DMS53 treated with DMSO at 0.1 percent for 48 hours (cell line): Measurements from ENCODE around the gene TP63.

Experiments
- DNase-seq: peaks from one replicate; lab custom pipeline; 2025; ENCODE audit not compliant: unreplicated experiment; lab: John Stamatoyannopoulos, UW

The TP63 gene

DNA sequence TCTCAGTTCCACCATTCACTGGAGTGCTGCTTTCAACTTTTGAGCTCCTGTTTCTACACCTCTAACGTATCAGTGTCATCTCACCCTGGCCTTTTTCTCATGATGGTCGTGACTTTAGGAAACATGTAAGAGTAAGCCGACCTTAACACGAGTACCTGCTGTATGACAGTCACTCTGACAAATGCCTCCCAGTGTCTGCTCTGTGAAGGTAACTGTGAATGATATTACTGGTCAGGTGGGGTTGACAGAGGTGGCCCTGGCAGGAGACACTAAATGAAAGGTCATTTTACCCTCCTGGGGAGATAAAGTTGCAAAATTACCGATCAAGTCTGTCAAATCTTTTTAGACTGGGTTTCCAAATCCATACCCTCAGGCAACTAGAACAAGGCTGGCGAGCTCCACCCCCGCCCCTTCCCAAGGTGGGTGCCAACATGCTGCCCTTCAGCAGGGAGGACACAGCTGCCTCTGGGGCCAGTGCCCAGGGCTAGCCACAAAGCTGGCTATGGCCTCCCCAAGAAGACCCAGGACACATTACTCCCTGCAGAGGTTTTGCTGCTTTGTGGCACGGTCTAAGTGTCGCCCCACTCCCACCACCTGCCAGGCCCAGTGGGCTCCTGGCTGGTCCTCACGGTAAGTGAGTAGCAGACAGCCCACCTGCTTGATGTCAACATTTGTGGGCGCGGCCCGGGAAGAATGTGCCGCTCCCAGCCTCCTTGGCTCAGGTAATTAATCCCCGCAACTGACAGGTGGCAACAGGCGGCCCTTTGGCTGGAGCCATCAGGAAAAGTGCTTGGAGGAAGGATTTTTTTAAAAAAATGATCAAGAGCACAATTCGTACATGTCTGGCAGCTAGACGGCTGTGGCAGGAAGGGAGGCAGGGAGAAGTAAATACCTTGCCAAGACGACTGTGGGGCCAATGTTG, 211.8 kb downstream of the TP63 start:
- no peak for DNase-seq

- DNase-seq = no peak
These were observed 213.9 kb downstream of the TP63 start for GRCh38 chr3:189845069-189845468.

GRCh38 chr3:189848395-189849040, 217.3 kb downstream of the TP63 start:
- DNase-seq = no peak

GRCh38 chr3:189849262-189849661, 218.1 kb downstream of the TP63 start:
- no peak for DNase-seq

GRCh38 chr3:189851682-189852081, 220.5 kb downstream of the TP63 start:
- DNase-seq = no peak

DNA sequence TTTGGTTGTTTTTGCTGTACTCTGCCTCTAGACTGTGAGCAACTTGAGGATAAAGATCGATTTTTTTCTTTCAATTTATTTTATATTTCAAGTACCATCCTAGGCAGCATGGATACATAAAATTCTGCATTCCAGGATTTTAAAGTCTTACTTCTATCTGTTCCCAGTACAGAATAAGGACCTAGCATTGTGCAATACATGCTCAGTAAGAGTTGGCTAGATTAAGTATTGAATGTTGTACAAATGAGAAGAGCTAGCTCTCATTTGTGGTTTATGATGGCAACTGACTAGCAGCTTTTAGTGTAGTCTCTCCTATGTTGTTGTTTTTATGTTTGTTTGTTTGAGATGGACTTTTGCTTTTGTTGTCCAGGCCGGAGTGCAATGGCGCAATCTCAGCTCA, 222.7 kb downstream of the TP63 start:
- DNase-seq = no peak

DNA sequence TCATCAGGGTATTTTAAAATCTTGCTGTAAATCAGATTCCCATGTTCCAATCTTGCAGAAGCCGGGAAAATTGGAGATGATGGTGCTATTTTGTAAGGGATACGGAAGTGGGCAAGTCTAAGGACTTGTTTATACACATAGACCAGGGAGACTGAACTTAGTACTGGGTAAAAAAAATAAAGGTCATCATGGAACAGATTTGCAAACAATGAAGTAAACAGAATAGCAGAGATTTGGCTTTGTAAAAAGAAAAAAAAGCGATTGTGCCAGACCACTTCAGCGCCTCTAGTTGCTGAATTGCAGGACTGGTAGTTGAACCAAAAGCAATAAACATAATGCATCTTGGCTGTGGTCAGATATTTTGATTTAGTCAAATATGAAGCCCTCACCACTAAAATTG, 229.1 kb downstream of the TP63 start:
- DNase-seq = no peak

- no peak for DNase-seq
These were observed 231.3 kb downstream of the TP63 start for GRCh38 chr3:189862385-189862998.

DNA sequence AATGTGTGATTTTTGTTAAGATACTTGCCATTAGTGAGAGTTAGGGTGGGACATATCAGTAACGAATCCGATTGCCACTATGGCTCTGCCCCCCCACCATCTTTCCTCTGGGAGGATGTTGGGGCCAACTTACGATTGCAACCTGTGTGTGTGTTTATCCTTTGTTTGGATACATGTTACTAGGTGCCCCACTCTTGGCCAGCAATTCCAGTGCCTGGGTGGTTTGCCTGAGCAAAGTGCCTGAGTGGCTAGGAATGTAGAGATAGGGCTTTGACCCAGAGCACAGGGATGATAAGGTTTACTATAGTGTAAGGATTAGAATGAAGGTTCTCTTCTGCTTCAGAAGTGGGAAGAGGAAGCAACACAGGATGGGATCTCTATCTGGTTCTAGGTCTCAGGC, 231.8 kb downstream of the TP63 start:
- DNase-seq = no peak

DNA sequence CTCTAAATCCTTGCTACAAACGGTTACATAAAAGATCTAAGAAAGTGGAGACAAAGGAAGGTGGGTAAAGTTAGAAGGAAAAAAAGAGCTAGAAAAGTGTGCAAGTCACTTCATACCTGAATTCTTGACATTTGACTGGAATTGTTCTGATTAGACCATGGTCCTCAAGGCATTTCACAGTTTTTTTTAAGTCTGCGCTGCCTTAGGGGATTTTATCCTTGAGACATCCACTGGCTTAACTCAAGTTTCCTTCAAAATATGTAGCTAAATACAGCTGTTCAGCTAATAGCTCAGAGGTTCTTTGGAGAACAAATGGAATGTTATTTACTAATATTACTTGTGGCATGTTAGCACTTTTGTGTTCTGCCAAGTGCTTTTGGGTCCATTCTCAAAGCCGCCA, 236.9 kb downstream of the TP63 start:
- DNase-seq = no peak

- DNase-seq = no peak
These were observed 238.0 kb downstream of the TP63 start for GRCh38 chr3:189869165-189869564.

DNA sequence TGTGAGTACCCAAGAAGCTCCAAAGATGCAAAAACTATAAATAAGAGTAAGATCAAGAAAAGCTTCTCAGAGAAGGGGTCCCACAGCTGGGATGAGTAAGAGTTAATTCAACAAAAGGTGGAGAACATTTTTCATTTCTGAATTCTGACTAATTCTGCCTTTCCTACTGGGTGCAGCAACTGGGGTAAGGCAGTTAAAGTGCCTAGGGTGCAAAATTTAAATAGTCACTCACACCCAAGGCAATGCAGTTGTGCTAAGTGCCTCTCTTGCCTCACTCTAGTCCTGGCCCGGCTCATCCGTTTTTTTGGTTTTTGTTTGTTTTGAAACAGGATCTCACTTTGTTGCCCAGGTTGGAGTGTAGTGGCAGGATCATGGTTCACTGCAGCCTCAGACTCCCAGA, 240.2 kb downstream of the TP63 start:
- DNase-seq = peak; percentile 6

DNA sequence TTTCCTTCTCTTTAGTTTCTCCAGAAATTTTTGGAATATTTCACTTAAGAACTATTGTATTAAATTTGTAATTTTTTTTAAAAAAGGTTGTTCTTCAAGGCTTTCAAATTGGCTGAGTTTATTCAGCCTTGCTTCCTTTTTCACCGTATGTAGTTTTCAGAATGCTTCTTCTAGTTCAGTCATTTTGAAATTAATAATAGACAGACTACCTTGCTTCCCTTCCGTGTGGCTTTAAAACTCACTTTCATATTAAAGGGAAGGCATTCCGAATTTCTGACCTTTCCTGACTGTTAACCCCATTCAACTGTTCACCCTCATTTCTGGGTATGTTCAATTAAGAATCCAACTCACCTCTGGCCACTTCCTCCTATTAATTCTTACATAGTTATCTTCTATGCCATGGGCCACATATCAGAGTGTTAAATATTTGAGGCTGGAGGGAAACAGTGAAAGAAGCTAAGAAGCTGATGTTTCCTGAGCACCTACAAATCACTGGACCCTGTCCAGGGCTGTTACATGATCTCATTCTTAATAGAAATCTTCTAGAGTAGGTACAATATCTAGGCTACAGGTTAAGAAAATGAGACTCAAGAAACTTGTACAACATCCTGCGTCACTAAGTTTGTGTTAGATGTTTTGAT, 252.0 kb downstream of the TP63 start:
- DNase-seq = no peak

- DNase-seq = no peak
These were observed 259.3 kb downstream of the TP63 start for GRCh38 chr3:189890496-189890895.

- DNase-seq = no peak
These were observed 265.3 kb downstream of the TP63 start for GRCh38 chr3:189896533-189896932.

- DNase-seq = no peak
These were observed 266.2 kb downstream of the TP63 start for GRCh38 chr3:189897406-189897805.

DNA sequence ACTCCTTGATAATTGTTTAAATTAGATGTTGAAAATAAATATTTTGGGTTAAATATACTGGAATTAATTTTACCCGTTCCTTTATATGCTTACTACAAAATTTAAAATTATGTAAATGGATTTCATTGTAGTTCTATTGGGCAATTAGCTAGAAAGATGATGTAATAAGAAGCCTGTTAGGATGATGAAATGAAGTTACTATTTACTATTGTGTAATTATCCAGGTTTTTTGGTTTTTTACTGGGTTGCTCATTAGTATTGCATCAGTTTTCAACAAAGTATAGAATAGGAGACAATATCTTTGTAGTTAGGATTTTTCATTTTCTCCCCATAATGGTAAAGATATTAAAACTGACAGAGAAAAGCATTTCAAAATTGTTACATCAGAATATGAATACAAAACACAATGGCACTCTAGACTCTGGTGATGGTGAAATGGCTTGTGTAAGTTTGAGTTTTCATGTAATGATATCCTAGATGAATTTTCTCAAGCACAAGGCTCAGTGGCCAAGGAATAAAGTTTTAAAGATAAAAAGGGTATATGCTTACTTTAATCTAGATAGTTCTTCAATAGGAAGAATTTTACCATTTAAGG, 267.5 kb downstream of the TP63 start:
- DNase-seq = no peak

- DNase-seq = no peak
These were observed 268.0 kb downstream of the TP63 start for GRCh38 chr3:189899186-189899585.

- no peak for DNase-seq
These were observed 269.4 kb downstream of the TP63 start for GRCh38 chr3:189900578-189900977.

DNA sequence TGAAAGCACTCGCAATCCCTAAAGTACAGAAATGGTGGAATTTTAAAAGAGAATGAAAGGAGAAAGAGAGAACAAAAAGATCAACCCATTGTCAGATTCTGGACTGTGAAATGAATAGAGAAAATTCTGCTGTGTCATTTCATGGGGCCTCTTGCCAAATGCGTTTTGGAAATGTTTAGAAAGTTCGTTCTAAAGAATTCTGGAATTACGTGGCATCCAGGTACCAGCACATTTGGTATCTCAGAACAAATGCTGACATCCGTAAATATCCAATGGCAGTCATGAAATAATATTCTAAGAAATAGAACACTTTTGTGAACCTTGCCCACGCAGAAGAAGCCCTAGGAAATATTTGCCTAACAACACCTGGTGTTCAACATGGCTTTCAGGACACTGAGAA, 270.3 kb downstream of the TP63 start:
- DNase-seq = no peak
